HG03139 (cell line): Measurements from ENCODE around the gene MAML1.

Experiments used
- ATAC-seq: cut with Tn5 transposase; IDR thresholded peaks from one replicate; pipeline ENCODE4 v1.9.1; 2021; ENCODE audit not compliant: unreplicated experiment

Gene MAML1

GRCh38 chr5:179820483-179821297, 88.1 kb downstream of the MAML1 start, which contains the start of gene SQSTM1:
TSS of gene SQSTM1 (plus strand) at chr5:179820905. CDS start at chr5:179820937, 32 bp downstream.
- ATAC-seq, result peak; percentile 26

GRCh38 chr5:179821298-179822058, 88.9 kb downstream of the MAML1 start:
- peak; percentile 40 for ATAC-seq

- ATAC-seq, result no peak
Measured at GRCh38 chr5:179822059-179822432, 89.4 kb downstream of the MAML1 start.

- no peak for ATAC-seq
Measured at GRCh38 chr5:179822444-179822990, 89.9 kb downstream of the MAML1 start.

GRCh38 chr5:179823937-179824744, 91.5 kb downstream of the MAML1 start:
- no peak for ATAC-seq

GRCh38 chr5:179824745-179825112, 92.1 kb downstream of the MAML1 start:
- ATAC-seq, result no peak

GRCh38 chr5:179825655-179826182, 93.1 kb downstream of the MAML1 start:
- ATAC-seq, result no peak
